H1 (cell line): ENCODE results near the gene FOLR1. TPM values are rescaled to one million over a fixed set of nuclear protein-coding genes. Genes with fewer than 3 reads are reported as not detected.

Source experiments
- CBX5 ChIP-seq: fragments of 300-800, 300-1000 bp; sonication (generic); IDR thresholded peaks from 2 replicates; pipeline ENCODE4 v1.7.1; 2016; ENCODE audit warnings: antibody characterized with exemption, low read length, low read depth
- CHD1 ChIP-seq: IDR thresholded peaks from 2 replicates; pipeline ENCODE4 v1.6.1; 2012; ENCODE audit warnings: low read depth, low read length, improper control_type of control experiment
- CREB1 ChIP-seq: IDR thresholded peaks from 2 replicates; pipeline ENCODE4 v1.6.1; 2012; ENCODE audit warnings: inconsistent platforms
- FOSL1 ChIP-seq: IDR thresholded peaks from 2 replicates; pipeline ENCODE4 v1.6.1; 2011; ENCODE audit warnings: mild to moderate bottlenecking, low read depth, low read length, moderate library complexity; ENCODE audit not compliant: insufficient read depth
- KDM1A ChIP-seq: fragments of 200-600, 300-600 bp; sonication (generic); IDR thresholded peaks from 2 replicates; pipeline ENCODE4 v1.7.1; 2016; ENCODE audit warnings: mild to moderate bottlenecking, low read length, borderline replicate concordance
- POLR2A ChIP-seq, 2 experiments: IDR thresholded peaks; 1 replicate in 1 of 2; 2 replicates in 1 of 2; pipeline ENCODE4 v1.6.1; 2011; ENCODE audit warnings: low read depth in 2 of 2, low read length in 2 of 2, mild to moderate bottlenecking in 2 of 2; ENCODE audit errors: control extremely low read depth in 1 of 2
- RNF2 ChIP-seq: fragments of 200-900, 300-1000 bp; sonication (generic); IDR thresholded peaks from 2 replicates; pipeline ENCODE4 v1.7.1; 2016; ENCODE audit warnings: borderline replicate concordance, low read depth, mild to moderate bottlenecking, antibody characterized with exemption, low read length; ENCODE audit not compliant: poor library complexity, severe bottlenecking; ENCODE audit errors: missing control alignments
- RXRA ChIP-seq: IDR thresholded peaks from 2 replicates; pipeline ENCODE4 v1.6.1; 2011; ENCODE audit warnings: low read depth, mild to moderate bottlenecking, low read length, moderate library complexity; ENCODE audit not compliant: insufficient read depth
- SP1 ChIP-seq: IDR thresholded peaks from 2 replicates; pipeline ENCODE4 v1.6.1; 2011; ENCODE audit warnings: low read depth, low read length
- TAF1 ChIP-seq: IDR thresholded peaks from 2 replicates; pipeline ENCODE4 v1.6.1; 2011; ENCODE audit warnings: mild to moderate bottlenecking, low read depth, low read length
- polyA plus RNA-seq, 7 experiments: library from polyadenylated mRNA; depleted of rRNA in 3 of 7; stranded (reverse) in 5 of 7; unstranded in 2 of 7; fragments of >200 nt in 5 of 7; fragments of 200-250 nt in 2 of 7; gene quantifications; 1 replicate in 5 of 7; 2 replicates in 1 of 7; 4 replicates in 1 of 7; pipeline versions ENCODE4 v1.2.1 to v1.2.3, GENCODE V29; 2011 to 2013; ENCODE audit warnings: missing spikeins in 2 of 7, mixed read lengths in 2 of 7
- total RNA-seq: library from RNA; stranded (reverse); fragmentation: NEBNext Ultra II Directional; extraction: Animal tissue kit (Norgen Biotek cat#: 25700); gene quantifications from 2 replicates; pipeline ENCODE4 v1.2.1, GENCODE V29; 2021
- TF ChIP-seq, protein P1 (sequence below): fragments of 300-600 bp; sonication (generic); IDR thresholded peaks from 2 replicates; pipeline ENCODE4 v1.7.1; 2012; ENCODE audit warnings: low read length, moderate library complexity, mild to moderate bottlenecking, inconsistent platforms; ENCODE audit not compliant: insufficient replicate concordance
- TF ChIP-seq, protein P2 (sequence below): IDR thresholded peaks from 2 replicates; pipeline ENCODE4 v1.6.1; 2011; ENCODE audit warnings: low read length, improper control_type of control experiment

The FOLR1 gene
- total and polyA plus RNA-seq, 2 of the 8 experiments (the other 6 are each of a cell fraction or from before 2014, with no cell fraction given) = 1.3 TPM; not detected in 1

DNA sequence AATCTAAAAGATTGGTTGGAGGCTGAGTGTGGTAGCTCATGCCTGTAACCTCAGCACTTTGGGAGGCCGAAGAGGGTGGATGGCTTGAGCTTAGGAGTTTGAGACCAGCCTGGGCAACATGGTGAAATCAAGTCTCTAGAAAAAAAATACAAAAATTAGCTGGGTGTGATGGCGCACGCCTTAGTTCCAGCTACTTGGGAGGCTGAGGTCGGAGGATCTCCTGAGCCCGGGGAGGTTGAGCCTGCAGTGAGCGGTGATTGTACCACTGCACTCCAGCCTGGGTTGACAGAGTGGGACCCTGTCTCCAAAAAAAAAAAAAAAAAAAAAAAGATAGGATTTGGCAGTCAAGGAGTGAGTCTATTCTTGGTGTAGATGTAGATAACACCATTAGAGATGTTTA lies 10.6 kb downstream of the FOLR1 start (continued):
- TF ChIP-seq, protein P1, sequence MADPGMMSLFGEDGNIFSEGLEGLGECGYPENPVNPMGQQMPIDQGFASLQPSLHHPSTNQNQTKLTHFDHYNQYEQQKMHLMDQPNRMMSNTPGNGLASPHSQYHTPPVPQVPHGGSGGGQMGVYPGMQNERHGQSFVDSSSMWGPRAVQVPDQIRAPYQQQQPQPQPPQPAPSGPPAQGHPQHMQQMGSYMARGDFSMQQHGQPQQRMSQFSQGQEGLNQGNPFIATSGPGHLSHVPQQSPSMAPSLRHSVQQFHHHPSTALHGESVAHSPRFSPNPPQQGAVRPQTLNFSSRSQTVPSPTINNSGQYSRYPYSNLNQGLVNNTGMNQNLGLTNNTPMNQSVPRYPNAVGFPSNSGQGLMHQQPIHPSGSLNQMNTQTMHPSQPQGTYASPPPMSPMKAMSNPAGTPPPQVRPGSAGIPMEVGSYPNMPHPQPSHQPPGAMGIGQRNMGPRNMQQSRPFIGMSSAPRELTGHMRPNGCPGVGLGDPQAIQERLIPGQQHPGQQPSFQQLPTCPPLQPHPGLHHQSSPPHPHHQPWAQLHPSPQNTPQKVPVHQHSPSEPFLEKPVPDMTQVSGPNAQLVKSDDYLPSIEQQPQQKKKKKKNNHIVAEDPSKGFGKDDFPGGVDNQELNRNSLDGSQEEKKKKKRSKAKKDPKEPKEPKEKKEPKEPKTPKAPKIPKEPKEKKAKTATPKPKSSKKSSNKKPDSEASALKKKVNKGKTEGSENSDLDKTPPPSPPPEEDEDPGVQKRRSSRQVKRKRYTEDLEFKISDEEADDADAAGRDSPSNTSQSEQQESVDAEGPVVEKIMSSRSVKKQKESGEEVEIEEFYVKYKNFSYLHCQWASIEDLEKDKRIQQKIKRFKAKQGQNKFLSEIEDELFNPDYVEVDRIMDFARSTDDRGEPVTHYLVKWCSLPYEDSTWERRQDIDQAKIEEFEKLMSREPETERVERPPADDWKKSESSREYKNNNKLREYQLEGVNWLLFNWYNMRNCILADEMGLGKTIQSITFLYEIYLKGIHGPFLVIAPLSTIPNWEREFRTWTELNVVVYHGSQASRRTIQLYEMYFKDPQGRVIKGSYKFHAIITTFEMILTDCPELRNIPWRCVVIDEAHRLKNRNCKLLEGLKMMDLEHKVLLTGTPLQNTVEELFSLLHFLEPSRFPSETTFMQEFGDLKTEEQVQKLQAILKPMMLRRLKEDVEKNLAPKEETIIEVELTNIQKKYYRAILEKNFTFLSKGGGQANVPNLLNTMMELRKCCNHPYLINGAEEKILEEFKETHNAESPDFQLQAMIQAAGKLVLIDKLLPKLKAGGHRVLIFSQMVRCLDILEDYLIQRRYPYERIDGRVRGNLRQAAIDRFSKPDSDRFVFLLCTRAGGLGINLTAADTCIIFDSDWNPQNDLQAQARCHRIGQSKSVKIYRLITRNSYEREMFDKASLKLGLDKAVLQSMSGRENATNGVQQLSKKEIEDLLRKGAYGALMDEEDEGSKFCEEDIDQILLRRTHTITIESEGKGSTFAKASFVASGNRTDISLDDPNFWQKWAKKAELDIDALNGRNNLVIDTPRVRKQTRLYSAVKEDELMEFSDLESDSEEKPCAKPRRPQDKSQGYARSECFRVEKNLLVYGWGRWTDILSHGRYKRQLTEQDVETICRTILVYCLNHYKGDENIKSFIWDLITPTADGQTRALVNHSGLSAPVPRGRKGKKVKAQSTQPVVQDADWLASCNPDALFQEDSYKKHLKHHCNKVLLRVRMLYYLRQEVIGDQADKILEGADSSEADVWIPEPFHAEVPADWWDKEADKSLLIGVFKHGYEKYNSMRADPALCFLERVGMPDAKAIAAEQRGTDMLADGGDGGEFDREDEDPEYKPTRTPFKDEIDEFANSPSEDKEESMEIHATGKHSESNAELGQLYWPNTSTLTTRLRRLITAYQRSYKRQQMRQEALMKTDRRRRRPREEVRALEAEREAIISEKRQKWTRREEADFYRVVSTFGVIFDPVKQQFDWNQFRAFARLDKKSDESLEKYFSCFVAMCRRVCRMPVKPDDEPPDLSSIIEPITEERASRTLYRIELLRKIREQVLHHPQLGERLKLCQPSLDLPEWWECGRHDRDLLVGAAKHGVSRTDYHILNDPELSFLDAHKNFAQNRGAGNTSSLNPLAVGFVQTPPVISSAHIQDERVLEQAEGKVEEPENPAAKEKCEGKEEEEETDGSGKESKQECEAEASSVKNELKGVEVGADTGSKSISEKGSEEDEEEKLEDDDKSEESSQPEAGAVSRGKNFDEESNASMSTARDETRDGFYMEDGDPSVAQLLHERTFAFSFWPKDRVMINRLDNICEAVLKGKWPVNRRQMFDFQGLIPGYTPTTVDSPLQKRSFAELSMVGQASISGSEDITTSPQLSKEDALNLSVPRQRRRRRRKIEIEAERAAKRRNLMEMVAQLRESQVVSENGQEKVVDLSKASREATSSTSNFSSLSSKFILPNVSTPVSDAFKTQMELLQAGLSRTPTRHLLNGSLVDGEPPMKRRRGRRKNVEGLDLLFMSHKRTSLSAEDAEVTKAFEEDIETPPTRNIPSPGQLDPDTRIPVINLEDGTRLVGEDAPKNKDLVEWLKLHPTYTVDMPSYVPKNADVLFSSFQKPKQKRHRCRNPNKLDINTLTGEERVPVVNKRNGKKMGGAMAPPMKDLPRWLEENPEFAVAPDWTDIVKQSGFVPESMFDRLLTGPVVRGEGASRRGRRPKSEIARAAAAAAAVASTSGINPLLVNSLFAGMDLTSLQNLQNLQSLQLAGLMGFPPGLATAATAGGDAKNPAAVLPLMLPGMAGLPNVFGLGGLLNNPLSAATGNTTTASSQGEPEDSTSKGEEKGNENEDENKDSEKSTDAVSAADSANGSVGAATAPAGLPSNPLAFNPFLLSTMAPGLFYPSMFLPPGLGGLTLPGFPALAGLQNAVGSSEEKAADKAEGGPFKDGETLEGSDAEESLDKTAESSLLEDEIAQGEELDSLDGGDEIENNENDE = no peak
- no peak for TF ChIP-seq CHD1
- TF ChIP-seq, protein P2, sequence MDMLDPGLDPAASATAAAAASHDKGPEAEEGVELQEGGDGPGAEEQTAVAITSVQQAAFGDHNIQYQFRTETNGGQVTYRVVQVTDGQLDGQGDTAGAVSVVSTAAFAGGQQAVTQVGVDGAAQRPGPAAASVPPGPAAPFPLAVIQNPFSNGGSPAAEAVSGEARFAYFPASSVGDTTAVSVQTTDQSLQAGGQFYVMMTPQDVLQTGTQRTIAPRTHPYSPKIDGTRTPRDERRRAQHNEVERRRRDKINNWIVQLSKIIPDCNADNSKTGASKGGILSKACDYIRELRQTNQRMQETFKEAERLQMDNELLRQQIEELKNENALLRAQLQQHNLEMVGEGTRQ = no peak
- TF ChIP-seq POLR2A (IDR thresholded peaks at IDR 0.05; ENCODE audit: control extremely low read depth in 1 of 2, low read depth in 2 of 2, low read length in 2 of 2) = no peak
- no peak for TF ChIP-seq TAF1
- no peak for TF ChIP-seq KDM1A
- TF ChIP-seq SP1 = no peak
- TF ChIP-seq RXRA = no peak
- TF ChIP-seq RNF2 = no peak
- no peak for TF ChIP-seq CBX5
- TF ChIP-seq FOSL1 = no peak
- no peak for TF ChIP-seq CREB1
